PC-9 (cell line): ENCODE measurements around the gene LAPTM5. TPM values are rescaled to one million over a fixed set of nuclear protein-coding genes. Genes with fewer than 3 reads are reported as not detected.

Experiments
- BruUV-seq: library from RNA; stranded (reverse); fragments of 400-500 nt; replicated peaks from 2 replicates; lab custom pipeline; 2021; lab: Mats Ljungman, UMichigan
- CTCF ChIA-PET: fragments of 300-600 bp; sonication (Branson Sonifier 250); formaldehyde crosslinking; loops from one replicate; lab custom pipeline; 2022; ENCODE audit warnings: antibody characterized with exemption; lab: Charles Lee
- POLR2A ChIA-PET: fragments of 300-600 bp; sonication (Branson Sonifier 250); formaldehyde crosslinking; loops from one replicate; lab custom pipeline; 2022; ENCODE audit warnings: antibody characterized with exemption; ENCODE audit not compliant: unreplicated experiment; lab: Charles Lee
- DNase-seq, 2 experiments: peaks; one replicate each; pipeline versions ENCODE4 v3.0.0 to v3.0.0-alpha.2; 2015 to 2022; ENCODE audit warnings: mixed read lengths in 1 of 2
- H2AFZ ChIP-seq: fragments of 200-600 bp; sonication (generic); 2 replicates; pipeline ENCODE4 v1.8.1; 2017; ENCODE audit warnings: antibody characterized with exemption
- H3F3A ChIP-seq: fragments of 200-600 bp; sonication (generic); 2 replicates; pipeline ENCODE4 v1.8.1; 2017; ENCODE audit warnings: antibody characterized with exemption, mild to moderate bottlenecking, low read depth; ENCODE audit not compliant: insufficient read depth
- H3K27ac ChIP-seq: fragments of 200-600 bp; sonication (generic); 2 replicates; pipeline ENCODE4 v1.6.1; 2016; ENCODE audit warnings: mixed run types
- H3K27me3 ChIP-seq: fragments of 200-600 bp; sonication (generic); 2 replicates; pipeline ENCODE4 v1.6.1; 2016; ENCODE audit warnings: low read depth, mixed run types; ENCODE audit not compliant: insufficient read depth
- H3K36me3 ChIP-seq: fragments of 200-600 bp; sonication (generic); 2 replicates; pipeline ENCODE4 v1.6.1; 2016; ENCODE audit warnings: low read depth, mixed run types
- H3K4me1 ChIP-seq: fragments of 200-600 bp; sonication (generic); replicated peaks from 2 replicates; pipeline ENCODE4 v1.6.1; 2016; ENCODE audit warnings: mixed run types; ENCODE audit not compliant: insufficient read depth
- H3K4me2 ChIP-seq: fragments of 200-600 bp; sonication (generic); 2 replicates; pipeline ENCODE4 v1.6.1; 2017; ENCODE audit warnings: mixed run types
- H3K4me3 ChIP-seq: fragments of 200-600 bp; sonication (generic); 2 replicates; pipeline ENCODE4 v1.6.1; 2016; ENCODE audit warnings: mixed run types
- H3K79me2 ChIP-seq: fragments of 200-600 bp; sonication (generic); 2 replicates; pipeline ENCODE4 v1.6.1; 2017; ENCODE audit warnings: low read depth, mixed run types
- H3K9me2 ChIP-seq: fragments of 200-600 bp; sonication (generic); 2 replicates; pipeline ENCODE4 v1.8.1; 2017; ENCODE audit warnings: mild to moderate bottlenecking; ENCODE audit not compliant: insufficient read depth
- H3K9me3 ChIP-seq: fragments of 200-600 bp; sonication (generic); 2 replicates; pipeline ENCODE4 v1.8.1; 2016; ENCODE audit warnings: low read depth; ENCODE audit not compliant: insufficient read depth
- H4K20me1 ChIP-seq: fragments of 200-600 bp; sonication (generic); 2 replicates; pipeline ENCODE4 v1.8.1; 2017; ENCODE audit not compliant: insufficient read depth
- CTCF ChIP-seq: fragments of 200-600 bp; sonication (generic); conservative IDR thresholded peaks from 2 replicates; pipeline ENCODE4 v1.6.1; 2017; ENCODE audit warnings: mixed run types, antibody characterized with exemption, mild to moderate bottlenecking, moderate library complexity
- EZH2 ChIP-seq: fragments of 200-600 bp; sonication (generic); IDR thresholded peaks from 2 replicates; pipeline ENCODE4 v1.8.0; 2017; ENCODE audit warnings: antibody characterized with exemption, low read depth
- intact Hi-C: fragments of 100-400 bp; cut with micrococcal nuclease; formaldehyde crosslinking; loops from one replicate; pipeline ENCODE4 v1.10.0; 2022; ENCODE audit not compliant: unreplicated experiment
- total RNA-seq: library from RNA; stranded (reverse); gene quantifications from 2 replicates; pipeline ENCODE4 v1.2.3, GENCODE V29; 2021

Gene LAPTM5
- total RNA-seq, 1 experiment from 2014 or later: 5.0 TPM

GRCh38 chr1:30720271-30721223, 37.0 kb downstream of the LAPTM5 start:
- no peaks in the 10 kb centered on the region for H3K9me3 ChIP-seq
- no peak for DNase-seq
- H3K27me3 ChIP-seq: no peaks in the 10 kb centered on the region
- H2AFZ ChIP-seq: no peak overlapping the region
- no peaks in the 10 kb centered on the region for H3K79me2 ChIP-seq
- H3K9me2 ChIP-seq: no peaks in the 10 kb centered on the region
- no peak overlapping the region for H3K4me3 ChIP-seq
- TF ChIP-seq EZH2 (no peak), CTCF (no peak)
- CTCF ChIA-PET: interaction anchor here (0.6 to 3.3 kb wide), 2 partner anchors 59 to 202 kb away, joined by 3 to 84 read pairs; no protein-coding TSS in a partner anchor
- 0 out of 2 replicates have a peak, but pooled peaks cover 5% of the 10 kb centered on the region for H3K4me1 ChIP-seq
- BruUV-seq: no TSS peak
- no peak overlapping the region for H3K27ac ChIP-seq
- intact Hi-C loops: no loop called here
- no peaks in the 10 kb centered on the region for H3F3A ChIP-seq
- POLR2A ChIA-PET: interaction anchor here (0.6 kb wide), 1 partner anchor 59 kb away, joined by 4 read pairs; no protein-coding TSS in a partner anchor
- H3K36me3 ChIP-seq: no peaks in the 10 kb centered on the region
- no peaks in the 10 kb centered on the region; the same call in 1 of the 2 replicates for H4K20me1 ChIP-seq
- no peak overlapping the region for H3K4me2 ChIP-seq

- CTCF ChIA-PET: interaction anchor here (0.6 to 3.3 kb wide), 7 partner anchors 39 to 1069 kb away, joined by 3 to 84 read pairs (median 3); no protein-coding TSS in a partner anchor
- Histone ChIP-seq H3K27me3 (no peaks in the 10 kb centered on the region), H3K4me2 (peak overlapping the region; percentile 88), H3F3A (no peaks in the 10 kb centered on the region), H3K4me1 (0 out of 2 replicates have a peak, but pooled peaks cover 5% of the 10 kb centered on the region), H2AFZ (no peak overlapping the region), H3K9me3 (no peaks in the 10 kb centered on the region), H3K9me2 (no peaks in the 10 kb centered on the region), H3K36me3 (no peaks in the 10 kb centered on the region), H3K4me3 (peak overlapping the region; percentile 77), H3K79me2 (no peaks in the 10 kb centered on the region), H4K20me1 (no peaks in the 10 kb centered on the region; the same call in 1 of the 2 replicates), H3K27ac (no peak overlapping the region)
- TF ChIP-seq EZH2 (no peak), CTCF (peak; percentile 39; the same call in 1 of the 2 replicates)
- intact Hi-C loops: loop anchor here (1.0 to 5.0 kb wide), 5 partner anchors 37 to 1069 kb away; partner anchors contain the start of gene LAPTM5
- TSS peak; percentile 38 for BruUV-seq
- POLR2A ChIA-PET: no interaction called here
- peak; percentile 42 to 78 for DNase-seq
Observed at GRCh38 chr1:30719406-30720270, 37.9 kb downstream of the LAPTM5 start.
